Mucosa of stomach (tissue), 1 donor: ENCODE measurements around the gene SGK1.
"Not testable (repeated sequence)": the region's sequence is repeated elsewhere in the genome, so short reads cannot be mapped to it uniquely, and the experiment has no call there.

Experiments
- H3K27me3 ChIP-seq: one replicate; pipeline ENCODE4 v1.7.0; 2013; ENCODE audit warnings: mild to moderate bottlenecking, low read length; ENCODE audit not compliant: control insufficient read depth, insufficient read depth
- H3K36me3 ChIP-seq: one replicate; pipeline ENCODE4 v1.7.0; 2013; ENCODE audit warnings: low read length; ENCODE audit not compliant: control insufficient read depth, insufficient read depth
- H3K4me1 ChIP-seq: one replicate; pipeline ENCODE4 v1.7.0; 2013; ENCODE audit warnings: mild to moderate bottlenecking, low read length; ENCODE audit not compliant: control insufficient read depth, insufficient read depth
- H3K4me3 ChIP-seq: one replicate; pipeline ENCODE4 v1.7.0; 2013; ENCODE audit warnings: low read length
- H3K9ac ChIP-seq: one replicate; pipeline ENCODE4 v1.7.0; 2013; ENCODE audit warnings: mild to moderate bottlenecking, low read length, moderate library complexity
- H3K9me3 ChIP-seq: one replicate; pipeline ENCODE4 v1.7.0; 2013; ENCODE audit warnings: mild to moderate bottlenecking, low read length, moderate library complexity; ENCODE audit not compliant: control insufficient read depth
- donor health status: Pancreatic carcinoma.

SGK1 gene

GRCh38 chr6:134247231-134247833, 70.6 kb downstream of the SGK1 start:
- no peaks in the 10 kb centered on the region for H3K27me3 ChIP-seq
- H3K9ac ChIP-seq, result no peak overlapping the region
- H3K4me1 ChIP-seq, result no peaks in the 10 kb centered on the region
- no peaks in the 10 kb centered on the region for H3K9me3 ChIP-seq
- no peak overlapping the region for H3K4me3 ChIP-seq
- no peaks in the 10 kb centered on the region for H3K36me3 ChIP-seq

- Histone ChIP-seq H3K9ac (no peak overlapping the region), H3K9me3 (no peaks in the 10 kb centered on the region), H3K4me3 (no peak overlapping the region), H3K4me1 (no peaks in the 10 kb centered on the region), H3K36me3 (no peaks in the 10 kb centered on the region), H3K27me3 (no peaks in the 10 kb centered on the region)
These were observed 72.2 kb downstream of the SGK1 start for GRCh38 chr6:134245706-134246105.

DNA sequence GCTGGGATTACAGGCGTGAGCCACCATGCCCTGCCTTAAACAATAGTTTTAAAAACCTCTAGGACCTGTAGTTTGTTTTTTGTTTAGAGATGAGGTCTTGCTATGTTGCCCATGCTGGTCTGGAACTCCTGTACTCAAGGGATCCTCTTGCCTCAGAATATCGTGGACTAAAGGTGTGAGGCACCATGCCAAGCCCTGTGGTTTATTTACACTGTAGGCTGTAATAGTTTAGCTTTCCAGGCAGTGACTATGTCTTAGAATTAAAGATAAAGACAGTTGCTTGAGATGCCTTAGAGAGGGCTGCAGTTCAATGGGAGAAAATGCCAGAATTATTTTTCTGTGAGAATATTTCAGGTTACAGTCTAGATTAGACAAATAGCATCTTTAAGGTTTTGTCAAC, 72.9 kb downstream of the SGK1 start:
- H3K27me3 ChIP-seq, result no peaks in the 10 kb centered on the region

DNA sequence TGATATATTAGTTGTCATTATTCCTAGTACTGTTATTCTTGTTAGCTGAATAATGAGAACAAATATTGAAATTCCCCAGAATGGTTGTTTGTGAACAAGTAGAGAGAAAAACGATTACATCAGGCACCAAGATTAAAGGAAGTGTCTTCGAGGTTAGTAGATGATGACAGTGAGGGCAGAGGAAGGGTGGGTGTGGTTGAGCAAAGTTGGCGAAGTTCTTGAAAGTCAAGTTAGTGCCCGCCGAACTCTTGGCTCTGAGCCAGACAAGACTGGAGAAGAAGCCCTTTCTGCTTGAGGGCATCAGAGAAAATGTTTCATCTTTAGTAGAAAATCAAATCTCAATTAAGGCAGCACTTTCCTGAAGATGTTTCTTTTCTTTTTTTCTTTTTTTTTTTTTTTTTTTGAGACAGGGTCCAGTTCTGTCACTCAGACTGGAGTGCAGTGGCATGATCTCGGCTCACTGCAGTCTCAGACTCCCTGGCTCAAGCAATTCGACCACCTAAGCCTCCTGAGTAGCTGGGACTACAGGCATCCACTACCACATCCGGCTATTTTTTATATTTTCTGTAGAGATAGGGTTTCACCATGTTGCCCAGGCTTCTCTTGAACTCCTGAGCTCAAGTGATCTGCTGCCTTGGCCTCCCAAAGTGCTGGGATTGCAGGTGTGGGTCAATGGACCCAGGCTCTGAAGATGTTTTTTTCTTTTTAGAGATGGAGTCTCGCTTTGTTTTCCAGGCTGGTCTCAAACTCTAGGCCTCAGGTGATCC, 77.1 kb downstream of the SGK1 start:
- H3K4me3 ChIP-seq, result no peak overlapping the region
- H3K9me3 ChIP-seq, result no peaks in the 10 kb centered on the region
- no peaks in the 10 kb centered on the region for H3K4me1 ChIP-seq
- no peaks in the 10 kb centered on the region for H3K27me3 ChIP-seq
- no peak overlapping the region for H3K9ac ChIP-seq
- H3K36me3 ChIP-seq, result no peaks in the 10 kb centered on the region

More for the DNA sequence above, 72.9 kb downstream of the SGK1 start:
- Histone ChIP-seq H3K4me1 (no peaks in the 10 kb centered on the region), H3K36me3 (no peaks in the 10 kb centered on the region), H3K9ac (no peak overlapping the region), H3K9me3 (no peaks in the 10 kb centered on the region), H3K4me3 (no peak overlapping the region)

GRCh38 chr6:134238960-134239795, 78.7 kb downstream of the SGK1 start:
- no peaks in the 10 kb centered on the region for H3K9me3 ChIP-seq
- no peaks in the 10 kb centered on the region for H3K36me3 ChIP-seq
- H3K4me3 ChIP-seq, result no peak overlapping the region
- no peaks in the 10 kb centered on the region for H3K27me3 ChIP-seq
- no peak overlapping the region for H3K9ac ChIP-seq
- no peaks in the 10 kb centered on the region for H3K4me1 ChIP-seq

GRCh38 chr6:134238006-134238405, 79.9 kb downstream of the SGK1 start:
- Histone ChIP-seq H3K4me1 (no peaks in the 10 kb centered on the region), H3K9me3 (no peaks in the 10 kb centered on the region), H3K9ac (no peak overlapping the region), H3K27me3 (no peaks in the 10 kb centered on the region), H3K4me3 (no peak overlapping the region), H3K36me3 (no peaks in the 10 kb centered on the region)

DNA sequence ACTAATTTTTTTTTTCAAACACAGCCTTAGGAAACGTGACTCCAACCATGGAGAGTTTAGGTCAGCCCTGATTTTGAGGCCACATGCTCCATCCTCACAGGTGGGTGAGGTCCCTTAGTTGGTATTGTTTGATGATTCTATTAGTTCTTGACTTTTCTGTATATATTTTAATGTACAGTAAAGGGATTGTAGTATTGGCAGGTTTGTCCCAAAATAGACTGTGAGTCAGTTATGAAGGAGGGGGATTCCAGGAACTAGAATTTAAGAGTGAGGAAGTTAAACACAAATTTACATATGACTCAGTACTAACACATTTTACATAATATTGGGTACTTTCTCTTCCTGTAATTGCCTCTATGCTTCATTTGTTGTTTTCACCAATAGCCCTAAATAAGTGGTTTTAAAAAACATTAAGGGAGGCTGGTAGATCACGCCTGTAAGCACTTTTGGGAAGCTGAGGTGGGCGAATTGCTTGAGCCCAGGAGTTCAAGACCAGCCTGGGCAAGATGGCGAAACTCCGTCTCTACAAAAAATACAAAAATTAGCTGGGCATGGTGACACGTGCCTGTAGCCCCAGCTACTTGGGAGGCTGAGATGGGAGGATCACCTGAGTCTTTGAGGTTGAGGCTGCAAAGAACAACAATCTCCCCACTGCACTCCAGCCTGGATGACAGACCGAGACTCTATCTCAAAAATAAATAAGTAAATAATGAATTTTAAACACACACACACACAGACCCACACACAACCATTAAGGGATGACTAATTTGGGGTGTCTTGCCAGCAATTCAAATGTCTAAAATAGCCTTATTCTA, 81.8 kb downstream of the SGK1 start:
- no peak overlapping the region for H3K4me3 ChIP-seq
- H3K9me3 ChIP-seq, result no peaks in the 10 kb centered on the region
- H3K27me3 ChIP-seq, result no peaks in the 10 kb centered on the region
- H3K4me1 ChIP-seq, result no peaks in the 10 kb centered on the region
- H3K9ac ChIP-seq, result no peak overlapping the region
- no peaks in the 10 kb centered on the region for H3K36me3 ChIP-seq

DNA sequence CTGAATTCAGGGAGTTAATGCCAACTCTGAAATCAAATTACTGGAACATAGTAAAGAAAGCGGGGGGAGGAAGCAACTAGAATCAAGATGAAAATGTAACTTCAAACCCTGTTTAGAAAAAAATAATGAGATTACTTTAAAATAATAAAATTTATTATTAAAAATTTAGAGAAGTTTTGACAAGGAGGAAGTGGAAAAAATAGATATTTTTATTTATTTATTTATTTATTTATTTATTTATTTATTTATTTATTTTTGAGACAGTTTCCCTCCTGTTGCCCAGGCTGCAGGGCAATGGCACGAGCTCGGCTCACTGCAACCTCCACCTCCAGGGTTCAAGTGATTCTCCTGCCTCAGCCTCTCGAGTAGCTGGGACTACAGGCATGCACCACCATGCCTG, 82.6 kb downstream of the SGK1 start:
- H3K4me3 ChIP-seq, H3K9me3 ChIP-seq, H3K4me1 ChIP-seq, H3K9ac ChIP-seq, H3K27me3 ChIP-seq, H3K36me3 ChIP-seq: not testable (repeated sequence)

DNA sequence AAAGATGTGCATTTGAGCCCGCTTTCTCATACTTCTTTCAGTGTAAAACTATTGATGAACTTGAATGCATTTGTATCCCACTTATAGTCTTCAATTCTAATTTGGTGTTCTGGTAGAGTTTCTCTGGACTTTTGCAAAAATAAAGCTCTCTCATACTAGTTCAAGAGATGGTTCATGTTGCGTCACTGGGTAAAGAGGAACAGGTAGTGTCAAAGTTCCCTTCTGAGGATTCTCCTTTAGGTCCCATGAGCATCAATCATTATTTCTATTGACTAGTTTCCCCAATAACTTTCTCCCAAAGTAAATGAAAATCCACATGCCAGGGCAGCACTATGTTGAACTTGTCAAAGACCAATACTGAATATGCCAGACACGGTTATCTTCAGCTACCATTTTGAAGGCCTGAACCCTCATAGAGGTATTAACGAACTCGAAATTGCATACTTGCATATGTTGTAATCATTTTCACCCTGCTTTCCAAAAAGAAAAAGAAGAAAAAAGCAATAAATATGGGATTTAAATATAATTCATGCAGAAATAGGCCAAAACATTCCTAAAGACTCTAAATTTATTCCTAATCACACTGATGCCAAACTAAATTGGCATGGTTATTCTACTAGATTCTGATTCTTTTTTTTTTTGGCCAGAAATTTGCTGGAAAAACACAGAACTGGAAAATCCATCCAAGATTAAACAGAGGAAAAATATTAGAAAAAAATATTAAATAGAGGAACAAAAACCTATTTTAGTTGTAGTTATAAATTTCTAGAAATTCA, 84.5 kb downstream of the SGK1 start:
- Histone ChIP-seq H3K9ac (no peak overlapping the region), H3K36me3 (no peaks in the 10 kb centered on the region), H3K4me3 (no peak overlapping the region), H3K27me3 (no peaks in the 10 kb centered on the region), H3K4me1 (no peaks in the 10 kb centered on the region), H3K9me3 (no peaks in the 10 kb centered on the region)

DNA sequence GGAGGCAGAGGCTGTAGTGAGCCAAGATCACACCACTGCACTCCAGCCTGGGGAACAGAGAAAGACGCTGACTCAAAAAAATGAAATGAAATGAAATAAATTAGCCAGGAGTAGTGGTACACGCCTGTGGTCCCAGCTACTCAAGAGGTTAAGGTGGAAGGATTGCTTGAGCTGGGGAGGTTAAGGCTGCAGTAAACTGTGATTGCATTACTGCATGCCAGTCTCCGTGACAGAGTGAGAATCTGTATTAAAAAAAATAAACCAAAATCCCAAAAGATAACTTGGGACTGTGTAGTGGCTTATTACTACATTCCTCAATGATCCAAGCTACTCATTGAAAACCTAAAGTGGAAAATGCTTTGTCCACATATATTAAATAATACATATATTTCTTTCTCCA, 87.0 kb downstream of the SGK1 start:
- no peaks in the 10 kb centered on the region for H3K36me3 ChIP-seq
- no peak overlapping the region for H3K4me3 ChIP-seq
- no peaks in the 10 kb centered on the region for H3K27me3 ChIP-seq
- no peaks in the 10 kb centered on the region for H3K9me3 ChIP-seq
- H3K9ac ChIP-seq, result no peak overlapping the region
- no peaks in the 10 kb centered on the region for H3K4me1 ChIP-seq

GRCh38 chr6:134230087-134230700, 87.7 kb downstream of the SGK1 start:
- H3K4me3 ChIP-seq, result no peak overlapping the region
- H3K9me3 ChIP-seq, result no peaks in the 10 kb centered on the region
- no peaks in the 10 kb centered on the region for H3K36me3 ChIP-seq
- no peaks in the 10 kb centered on the region for H3K27me3 ChIP-seq
- H3K9ac ChIP-seq, result no peak overlapping the region
- H3K4me1 ChIP-seq, result no peaks in the 10 kb centered on the region
